Measurements from ENCODE around the gene PLEK. TPM values are rescaled to one million over a fixed set of nuclear protein-coding genes. Genes with fewer than 3 reads are reported as not detected.

PLEK gene
- total RNA-seq, 4 donors from 2014 or later = 3.4 to 12.0 (median 7.9) TPM

- H3K36me3 ChIP-seq = no peaks in the 10 kb centered on the region
- no peak overlapping the region for H3K4me3 ChIP-seq (replicated peaks in 1 of 3)
- DNase-seq = no peak
- H3K4me1 ChIP-seq = no peaks in the 10 kb centered on the region
- H3K27me3 ChIP-seq = no peaks in the 10 kb centered on the region
- no peak overlapping the region for H3K27ac ChIP-seq
- intact Hi-C loops (cut with DNase I) = no loop called here
- no peaks in the 10 kb centered on the region for H3K9me3 ChIP-seq
- no peak for TF ChIP-seq POLR2A (IDR thresholded peaks at IDR 0.05)
- TF ChIP-seq, protein P1, sequence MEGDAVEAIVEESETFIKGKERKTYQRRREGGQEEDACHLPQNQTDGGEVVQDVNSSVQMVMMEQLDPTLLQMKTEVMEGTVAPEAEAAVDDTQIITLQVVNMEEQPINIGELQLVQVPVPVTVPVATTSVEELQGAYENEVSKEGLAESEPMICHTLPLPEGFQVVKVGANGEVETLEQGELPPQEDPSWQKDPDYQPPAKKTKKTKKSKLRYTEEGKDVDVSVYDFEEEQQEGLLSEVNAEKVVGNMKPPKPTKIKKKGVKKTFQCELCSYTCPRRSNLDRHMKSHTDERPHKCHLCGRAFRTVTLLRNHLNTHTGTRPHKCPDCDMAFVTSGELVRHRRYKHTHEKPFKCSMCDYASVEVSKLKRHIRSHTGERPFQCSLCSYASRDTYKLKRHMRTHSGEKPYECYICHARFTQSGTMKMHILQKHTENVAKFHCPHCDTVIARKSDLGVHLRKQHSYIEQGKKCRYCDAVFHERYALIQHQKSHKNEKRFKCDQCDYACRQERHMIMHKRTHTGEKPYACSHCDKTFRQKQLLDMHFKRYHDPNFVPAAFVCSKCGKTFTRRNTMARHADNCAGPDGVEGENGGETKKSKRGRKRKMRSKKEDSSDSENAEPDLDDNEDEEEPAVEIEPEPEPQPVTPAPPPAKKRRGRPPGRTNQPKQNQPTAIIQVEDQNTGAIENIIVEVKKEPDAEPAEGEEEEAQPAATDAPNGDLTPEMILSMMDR (IDR thresholded peaks at IDR 0.05) = no peak
- WGBS, 2 donors = 81 to 83% methylated on average over 8 of the region's 8 CpGs
Observed at GRCh38 chr2:68431316-68431972, 66.4 kb downstream of the PLEK start.

GRCh38 chr2:68432696-68433658 is 67.9 kb downstream of the PLEK start:
- Histone ChIP-seq H3K36me3 (no peaks in the 10 kb centered on the region), H3K9me3 (no peaks in the 10 kb centered on the region), H3K4me3 (replicated peaks in 1 of 3) (no peak overlapping the region), H3K27me3 (no peaks in the 10 kb centered on the region), H3K27ac (no peak overlapping the region), H3K4me1 (no peaks in the 10 kb centered on the region)
- DNase-seq = no peak
- TF ChIP-seq, protein P1 (IDR thresholded peaks at IDR 0.05) = no peak
- TF ChIP-seq POLR2A (IDR thresholded peaks at IDR 0.05) = no peak
- 73 to 74% methylated on average over 10 of the region's 14 CpGs for WGBS, 2 donors
- intact Hi-C loops (cut with DNase I) = no loop called here

DNA sequence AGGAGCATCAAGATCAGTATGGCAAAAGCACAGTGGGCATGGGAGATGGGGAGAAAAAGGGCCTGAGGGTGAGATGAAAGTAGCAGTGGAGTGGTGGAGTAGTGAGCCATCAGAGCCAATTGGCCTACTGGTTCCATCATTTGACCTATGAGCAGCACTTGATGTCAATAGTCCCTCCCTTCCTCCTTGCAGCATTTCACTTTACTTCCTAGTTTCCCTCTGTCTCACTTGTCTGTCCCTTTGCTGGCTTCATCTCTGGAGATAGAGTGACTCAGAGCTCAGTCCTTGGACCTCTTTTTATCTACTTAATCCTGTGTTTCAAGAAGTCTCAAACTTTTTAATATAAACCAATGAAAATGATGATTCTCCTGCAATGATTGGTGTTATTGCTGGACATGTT is 69.9 kb downstream of the PLEK start:
- no peak for DNase-seq
- H3K27me3 ChIP-seq = no peaks in the 10 kb centered on the region
- H3K36me3 ChIP-seq = no peaks in the 10 kb centered on the region
- H3K4me1 ChIP-seq = no peaks in the 10 kb centered on the region
- no peak overlapping the region for H3K4me3 ChIP-seq (replicated peaks in 1 of 3)
- TF ChIP-seq, protein P1 (IDR thresholded peaks at IDR 0.05) = no peak
- no peak for TF ChIP-seq POLR2A (IDR thresholded peaks at IDR 0.05)
- intact Hi-C loops (cut with DNase I) = no loop called here
- no peak overlapping the region for H3K27ac ChIP-seq
- no peaks in the 10 kb centered on the region for H3K9me3 ChIP-seq

DNA sequence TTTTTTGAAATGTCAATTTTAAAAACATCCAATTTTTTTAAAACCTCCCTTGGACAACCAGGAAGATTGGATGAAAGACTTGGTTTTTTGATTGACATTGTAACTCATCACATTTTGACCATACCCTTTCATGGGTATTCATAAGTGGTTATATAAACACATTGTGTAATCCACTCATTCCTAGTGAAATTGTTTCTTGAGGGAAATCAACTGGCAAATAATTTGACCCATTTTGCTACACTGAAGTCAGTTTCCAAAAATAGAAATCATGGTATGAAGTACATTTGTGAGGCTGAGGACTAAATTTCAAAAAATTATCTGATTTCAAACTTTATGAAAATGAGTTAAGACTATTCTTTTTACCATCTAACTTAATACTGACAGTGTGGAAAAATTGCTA is 70.5 kb downstream of the PLEK start:
- Histone ChIP-seq H3K27me3 (no peaks in the 10 kb centered on the region), H3K4me3 (replicated peaks in 1 of 3) (no peak overlapping the region), H3K4me1 (no peaks in the 10 kb centered on the region), H3K9me3 (no peaks in the 10 kb centered on the region), H3K27ac (no peak overlapping the region), H3K36me3 (no peaks in the 10 kb centered on the region)
- TF ChIP-seq, protein P1 (IDR thresholded peaks at IDR 0.05) = no peak
- TF ChIP-seq POLR2A (IDR thresholded peaks at IDR 0.05) = no peak
- no peak for DNase-seq
- intact Hi-C loops (cut with DNase I) = no loop called here

- Histone ChIP-seq H3K4me3 (replicated peaks in 1 of 3) (no peak overlapping the region), H3K36me3 (no peaks in the 10 kb centered on the region), H3K9me3 (no peaks in the 10 kb centered on the region), H3K27ac (no peak overlapping the region), H3K27me3 (no peaks in the 10 kb centered on the region), H3K4me1 (no peaks in the 10 kb centered on the region)
- DNase-seq = no peak
- intact Hi-C loops (cut with DNase I) = no loop called here
- WGBS, 2 donors = 45 to 59% methylated on average over 4 of the region's 4 CpGs
- TF ChIP-seq, protein P1 (IDR thresholded peaks at IDR 0.05) = no peak
- no peak for TF ChIP-seq POLR2A (IDR thresholded peaks at IDR 0.05)
Observed at GRCh38 chr2:68436270-68436669, 71.2 kb downstream of the PLEK start.
